UCSD-AML1 (cell line): Measurements from ENCODE around the gene TRAP1.

ENCODE experiments used
- DNase-seq: peaks from one replicate; lab custom pipeline; 2025; ENCODE audit not compliant: unreplicated experiment; lab: John Stamatoyannopoulos, UW

The TRAP1 gene

GRCh38 chr16:3737181-3737580, 19.9 kb upstream of the TRAP1 start:
- no peak for DNase-seq

- no peak for DNase-seq
Observed at GRCh38 chr16:3736116-3736515, 18.8 kb upstream of the TRAP1 start.

- no peak for DNase-seq
Observed at GRCh38 chr16:3735541-3735940, 18.2 kb upstream of the TRAP1 start.

- DNase-seq, result no peak
Observed at GRCh38 chr16:3734758-3735221, 17.5 kb upstream of the TRAP1 start.

- no peak for DNase-seq
Observed at GRCh38 chr16:3734084-3734757, 16.9 kb upstream of the TRAP1 start.

- no peak for DNase-seq
Observed at GRCh38 chr16:3732171-3732570, 14.8 kb upstream of the TRAP1 start.

- no peak for DNase-seq
Observed at GRCh38 chr16:3731126-3731935, 14.0 kb upstream of the TRAP1 start.

GRCh38 chr16:3730161-3731125, 13.1 kb upstream of the TRAP1 start:
- DNase-seq, result no peak

GRCh38 chr16:3729161-3730112, 12.1 kb upstream of the TRAP1 start:
- no peak for DNase-seq

- no peak for DNase-seq
Observed at GRCh38 chr16:3728424-3729160, 11.3 kb upstream of the TRAP1 start.

GRCh38 chr16:3727806-3728381, 10.6 kb upstream of the TRAP1 start:
- no peak for DNase-seq

- DNase-seq, result no peak
Observed at GRCh38 chr16:3726021-3726687, 8.8 kb upstream of the TRAP1 start.

GRCh38 chr16:3725276-3725675, 8.0 kb upstream of the TRAP1 start:
- DNase-seq, result no peak

GRCh38 chr16:3722508-3722907, 5.2 kb upstream of the TRAP1 start:
- DNase-seq, result no peak

- DNase-seq, result no peak
Observed at GRCh38 chr16:3720418-3720817, 3.1 kb upstream of the TRAP1 start.

- DNase-seq, result no peak
Observed at GRCh38 chr16:3718628-3719027, 1.3 kb upstream of the TRAP1 start.

GRCh38 chr16:3718019-3718391, 681 bp upstream of the TRAP1 start:
- DNase-seq, result no peak

- peak; percentile 46 for DNase-seq
Observed at GRCh38 chr16:3716831-3717234, 491 bp downstream of the TRAP1 start.

- DNase-seq, result no peak
Observed at GRCh38 chr16:3715430-3715829, 1.9 kb downstream of the TRAP1 start.
